H1 (cell line): ENCODE measurements around the gene KRT83.
"Not testable (repeated sequence)": the region's sequence is repeated elsewhere in the genome, so short reads cannot be mapped to it uniquely, and the experiment has no call there.

Experiments
- CTCF ChIP-seq, 3 experiments: IDR thresholded peaks; 1 replicate in 2 of 3; 2 replicates in 1 of 3; pipeline versions ENCODE4 v1.5.1 to v1.6.1; 2011; ENCODE audit warnings: low read length in 3 of 3, mild to moderate bottlenecking in 3 of 3, inconsistent platforms in 2 of 3, low read depth in 1 of 3, moderate library complexity in 1 of 3; ENCODE audit not compliant: insufficient read depth in 1 of 3; ENCODE audit errors: control extremely low read depth in 1 of 3
- KDM4A ChIP-seq: IDR thresholded peaks from one replicate; pipeline ENCODE4 v1.7.1; 2012; ENCODE audit warnings: low read depth, mild to moderate bottlenecking, moderate library complexity, low read length, inconsistent platforms; ENCODE audit not compliant: severe bottlenecking
- POLR2A ChIP-seq, 2 experiments: IDR thresholded peaks; 1 replicate in 1 of 2; 2 replicates in 1 of 2; pipeline ENCODE4 v1.6.1; 2011; ENCODE audit warnings: low read depth in 2 of 2, low read length in 2 of 2, mild to moderate bottlenecking in 2 of 2; ENCODE audit errors: control extremely low read depth in 1 of 2
- POLR2AphosphoS5 ChIP-seq: IDR thresholded peaks from 2 replicates; pipeline ENCODE4 v1.6.1; 2011; ENCODE audit warnings: low read depth, low read length
- RAD21 ChIP-seq, 2 experiments: IDR thresholded peaks in 1 of 2; conservative IDR thresholded peaks in 1 of 2; 2 replicates each; pipeline ENCODE4 v1.6.1; 2011; ENCODE audit warnings: low read depth in 2 of 2, low read length in 2 of 2, improper control_type of control experiment in 1 of 2, inconsistent platforms in 1 of 2, mild to moderate bottlenecking in 1 of 2, moderate library complexity in 1 of 2
- SAP30 ChIP-seq: fragments of 300-600 bp; sonication (generic); IDR thresholded peaks from 2 replicates; pipeline ENCODE4 v1.7.1; 2012; ENCODE audit warnings: low read length, moderate library complexity, mild to moderate bottlenecking, inconsistent platforms; ENCODE audit not compliant: insufficient read depth, insufficient replicate concordance
- TEAD4 ChIP-seq: IDR thresholded peaks from 2 replicates; pipeline ENCODE4 v1.6.1; 2012; ENCODE audit warnings: low read depth, low read length, inconsistent platforms, mixed read lengths
- TF ChIP-seq, protein P1 (sequence below): IDR thresholded peaks from 2 replicates; pipeline ENCODE4 v1.6.1; 2011; ENCODE audit warnings: low read depth, mild to moderate bottlenecking, low read length; ENCODE audit not compliant: insufficient read depth

DNA sequence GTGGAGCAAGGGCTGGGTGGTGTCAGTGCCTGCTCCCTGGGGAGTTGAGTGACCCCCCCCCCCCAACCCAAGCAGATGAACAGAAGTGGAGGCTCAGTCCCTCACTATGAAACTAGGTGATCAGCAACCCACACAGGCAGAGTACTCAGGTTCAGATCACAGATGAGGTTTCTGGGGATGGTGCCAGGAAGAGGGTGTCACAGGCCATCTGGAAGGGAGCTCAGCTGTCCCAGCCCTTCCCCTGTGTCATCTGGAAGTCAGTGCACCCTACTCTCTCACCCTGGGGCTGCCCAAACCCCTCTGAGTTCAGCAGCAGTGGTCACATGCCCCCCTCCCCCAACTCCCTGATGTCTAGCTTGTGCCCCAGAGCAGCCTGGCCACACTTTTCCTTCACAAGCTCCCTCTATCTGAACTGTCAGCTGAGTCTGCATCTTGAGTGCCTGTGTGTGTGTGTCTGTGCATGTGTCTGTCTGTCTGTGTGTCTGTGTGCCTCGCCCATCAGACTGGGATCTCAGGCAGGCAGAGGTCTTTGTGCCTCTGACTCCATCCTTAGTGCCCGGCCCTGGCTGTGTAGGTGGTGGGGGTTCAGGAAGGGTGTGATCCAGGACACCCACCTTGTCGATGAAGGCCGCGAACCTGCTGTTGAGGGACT is 30.6 kb downstream of the KRT83 start:
- TF ChIP-seq RAD21 (IDR thresholded peaks at IDR 0.05 in 1 of 2, conservative IDR thresholded peaks at IDR 0.05 in 1 of 2; ENCODE audit: low read depth in 2 of 2, low read length in 2 of 2); KDM4A; CTCF (IDR thresholded peaks at IDR 0.05; ENCODE audit: control extremely low read depth in 1 of 3, insufficient read depth in 1 of 3, low read depth in 1 of 3, low read length in 3 of 3); POLR2AphosphoS5; SAP30; POLR2A (IDR thresholded peaks at IDR 0.05; ENCODE audit: control extremely low read depth in 1 of 2, low read depth in 2 of 2, low read length in 2 of 2); TEAD4: not testable (repeated sequence)
- TF ChIP-seq, protein P1, sequence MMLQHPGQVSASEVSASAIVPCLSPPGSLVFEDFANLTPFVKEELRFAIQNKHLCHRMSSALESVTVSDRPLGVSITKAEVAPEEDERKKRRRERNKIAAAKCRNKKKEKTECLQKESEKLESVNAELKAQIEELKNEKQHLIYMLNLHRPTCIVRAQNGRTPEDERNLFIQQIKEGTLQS: not testable (repeated sequence)
